GM19438 (cell line): ENCODE measurements around the gene FHAD1.
"Not testable (repeated sequence)": the region's sequence is repeated elsewhere in the genome, so short reads cannot be mapped to it uniquely, and the experiment has no call there.

Experiments used
- ATAC-seq: cut with Tn5 transposase; IDR thresholded peaks from one replicate; pipeline ENCODE4 v1.9.1; 2021; ENCODE audit warnings: low read depth; ENCODE audit not compliant: unreplicated experiment

Gene FHAD1

GRCh38 chr1:15358565-15359133 is 111.6 kb downstream of the FHAD1 start:
- ATAC-seq: no peak

GRCh38 chr1:15360700-15361099 is 113.7 kb downstream of the FHAD1 start:
- ATAC-seq: no peak

GRCh38 chr1:15362096-15362736 is 115.2 kb downstream of the FHAD1 start:
- ATAC-seq: no peak

- ATAC-seq: no peak
Observed at GRCh38 chr1:15362737-15363128, 115.7 kb downstream of the FHAD1 start.

GRCh38 chr1:15364740-15365139 is 117.7 kb downstream of the FHAD1 start:
- no peak for ATAC-seq

- no peak for ATAC-seq
Observed at GRCh38 chr1:15368888-15369287, 121.9 kb downstream of the FHAD1 start.

- ATAC-seq: no peak
Observed at GRCh38 chr1:15370268-15370667, 123.2 kb downstream of the FHAD1 start.

GRCh38 chr1:15370781-15371520 is 123.9 kb downstream of the FHAD1 start:
- ATAC-seq: no peak

- ATAC-seq: no peak
Observed at GRCh38 chr1:15371610-15372545, 124.9 kb downstream of the FHAD1 start.

- ATAC-seq: no peak
Observed at GRCh38 chr1:15378729-15379128, 131.7 kb downstream of the FHAD1 start.

GRCh38 chr1:15379151-15379550 is 132.1 kb downstream of the FHAD1 start:
- not testable (repeated sequence) for ATAC-seq

- no peak for ATAC-seq
Observed at GRCh38 chr1:15380601-15381508, 133.8 kb downstream of the FHAD1 start.

- ATAC-seq: no peak
Observed at GRCh38 chr1:15381805-15382204, 134.8 kb downstream of the FHAD1 start.

GRCh38 chr1:15382601-15383518 is 135.8 kb downstream of the FHAD1 start:
- ATAC-seq: no peak

- ATAC-seq: no peak
Observed at GRCh38 chr1:15383810-15384209, 136.8 kb downstream of the FHAD1 start.

- no peak for ATAC-seq
Observed at GRCh38 chr1:15384301-15384901, 137.4 kb downstream of the FHAD1 start.

- no peak for ATAC-seq
Observed at GRCh38 chr1:15385420-15385819, 138.4 kb downstream of the FHAD1 start.

GRCh38 chr1:15386164-15386749 is 139.2 kb downstream of the FHAD1 start:
- ATAC-seq: no peak
